GM19463 (cell line): Measurements from ENCODE around the gene BLM.
A peak's percentile ranks its signal among the peaks of the same experiment; 100 is the strongest.
"Not testable (repeated sequence)": the region's sequence is repeated elsewhere in the genome, so short reads cannot be mapped to it uniquely, and the experiment has no call there.

ENCODE experiments used
- ATAC-seq: cut with Tn5 transposase; IDR thresholded peaks from one replicate; pipeline ENCODE4 v1.9.1; 2021; ENCODE audit warnings: mild to moderate bottlenecking, moderate library complexity; ENCODE audit not compliant: unreplicated experiment

Gene BLM

GRCh38 chr15:90840157-90840855 lies 123.2 kb downstream of the BLM start:
- ATAC-seq = no peak

DNA sequence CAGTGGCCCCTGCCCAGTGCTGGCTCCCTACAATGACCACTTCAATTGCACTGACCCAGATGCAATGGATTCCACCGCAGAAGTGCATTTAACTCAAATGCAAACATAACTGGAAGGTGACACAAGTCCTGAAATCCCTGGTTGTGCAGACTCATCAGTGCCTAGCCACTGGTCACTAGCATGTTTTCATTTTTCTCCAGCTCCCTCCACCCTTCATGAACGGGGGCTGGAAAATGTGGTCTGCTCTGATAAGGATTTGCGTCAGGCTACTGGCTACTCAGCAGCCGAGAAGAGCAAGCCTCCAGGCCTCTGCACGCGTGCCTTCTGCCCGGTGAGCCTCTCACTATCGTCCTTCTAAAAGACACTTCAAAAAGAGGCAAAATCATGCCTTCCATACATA lies 123.8 kb downstream of the BLM start:
- no peak for ATAC-seq

GRCh38 chr15:90844696-90845095 lies 127.5 kb downstream of the BLM start:
- ATAC-seq = no peak

GRCh38 chr15:90845201-90845949 lies 128.2 kb downstream of the BLM start:
- ATAC-seq = peak; percentile 96

- not testable (repeated sequence) for ATAC-seq
These were observed 132.3 kb downstream of the BLM start for GRCh38 chr15:90849424-90849823.

DNA sequence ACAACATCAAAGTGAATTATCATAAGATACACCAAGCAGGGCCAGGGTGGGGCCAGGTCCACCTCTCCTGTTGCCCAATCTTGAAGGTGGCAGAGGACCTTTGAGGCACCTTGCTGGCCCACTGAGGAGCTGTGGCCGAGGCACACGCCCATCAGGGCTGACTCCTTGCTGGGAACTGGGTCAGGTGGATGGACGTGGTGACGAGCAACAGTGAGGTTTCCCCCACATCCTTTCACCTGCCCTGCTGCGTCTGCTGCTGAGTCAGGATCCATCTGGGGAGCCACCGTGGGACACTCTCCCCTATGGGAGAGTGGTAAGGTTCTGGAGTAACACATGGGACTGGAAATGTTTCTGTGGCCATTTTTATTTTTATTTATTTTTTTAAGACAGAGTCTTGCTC lies 134.0 kb downstream of the BLM start:
- ATAC-seq = no peak

DNA sequence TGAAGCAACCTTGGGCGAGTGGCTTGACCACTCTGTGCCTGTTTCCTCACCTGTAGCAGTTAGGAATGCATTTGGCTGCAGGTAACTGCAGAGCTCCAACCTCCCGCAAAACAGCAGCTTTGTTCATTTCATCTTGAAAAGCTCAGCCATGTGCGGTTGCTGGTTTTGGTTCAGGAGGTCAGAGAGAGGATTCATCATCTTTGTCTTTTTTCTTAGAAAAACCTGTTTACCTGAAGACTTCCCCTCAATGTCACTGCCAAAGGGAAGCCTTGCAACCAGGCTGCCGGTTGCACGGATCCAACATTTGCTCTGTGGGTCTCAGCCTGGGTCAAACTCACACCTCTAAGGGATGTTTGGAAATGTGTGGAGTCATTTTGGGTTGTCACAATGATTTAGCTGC lies 134.8 kb downstream of the BLM start:
- ATAC-seq = no peak

GRCh38 chr15:90855139-90855538 lies 138.0 kb downstream of the BLM start:
- ATAC-seq = no peak

DNA sequence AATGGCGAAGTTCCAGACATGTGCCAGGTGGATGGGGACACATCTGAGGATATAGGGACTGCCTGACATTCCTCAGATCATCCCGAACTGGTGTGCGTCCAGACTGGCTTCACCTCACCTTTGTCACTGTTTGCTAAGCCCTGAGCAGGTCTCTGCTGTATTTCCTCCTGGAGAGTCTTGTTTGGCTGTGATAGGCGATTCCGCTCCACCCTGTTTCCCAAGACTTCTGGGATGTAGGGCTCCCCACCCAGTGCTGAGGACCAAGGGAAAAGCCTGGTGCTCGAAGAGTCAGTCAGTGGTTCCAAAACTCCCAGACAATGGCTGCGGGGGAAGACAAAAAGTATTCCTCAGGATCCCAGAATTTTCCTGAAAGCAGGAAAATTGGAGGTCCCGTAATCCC lies 140.2 kb downstream of the BLM start:
- ATAC-seq = no peak

- ATAC-seq = no peak
These were observed 140.8 kb downstream of the BLM start for GRCh38 chr15:90857883-90858443.

- ATAC-seq = no peak
These were observed 142.3 kb downstream of the BLM start for GRCh38 chr15:90859234-90860131.

GRCh38 chr15:90860450-90860849 lies 143.3 kb downstream of the BLM start:
- ATAC-seq = no peak

GRCh38 chr15:90860942-90861675 lies 144.0 kb downstream of the BLM start:
- no peak for ATAC-seq

DNA sequence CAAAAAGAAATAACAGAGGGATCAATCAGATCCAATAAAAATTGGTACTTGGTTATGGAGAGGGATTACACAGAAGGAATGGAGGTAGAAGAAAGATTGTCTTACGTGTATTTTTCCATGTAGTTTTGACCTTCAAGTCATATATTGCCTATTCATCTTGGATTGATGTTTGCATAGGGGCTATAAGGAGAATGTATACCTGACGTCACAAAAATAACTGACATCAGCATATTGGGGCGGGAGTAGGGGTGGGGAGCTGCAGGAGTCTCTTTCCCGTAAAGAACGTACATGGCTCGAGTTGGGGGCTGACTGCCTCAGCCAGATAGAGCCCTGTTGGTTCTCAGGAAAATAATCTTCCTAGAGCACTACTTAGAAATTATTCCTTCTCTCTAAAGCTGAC lies 145.3 kb downstream of the BLM start:
- ATAC-seq = no peak

GRCh38 chr15:90862964-90863778 lies 146.0 kb downstream of the BLM start:
- ATAC-seq = no peak

DNA sequence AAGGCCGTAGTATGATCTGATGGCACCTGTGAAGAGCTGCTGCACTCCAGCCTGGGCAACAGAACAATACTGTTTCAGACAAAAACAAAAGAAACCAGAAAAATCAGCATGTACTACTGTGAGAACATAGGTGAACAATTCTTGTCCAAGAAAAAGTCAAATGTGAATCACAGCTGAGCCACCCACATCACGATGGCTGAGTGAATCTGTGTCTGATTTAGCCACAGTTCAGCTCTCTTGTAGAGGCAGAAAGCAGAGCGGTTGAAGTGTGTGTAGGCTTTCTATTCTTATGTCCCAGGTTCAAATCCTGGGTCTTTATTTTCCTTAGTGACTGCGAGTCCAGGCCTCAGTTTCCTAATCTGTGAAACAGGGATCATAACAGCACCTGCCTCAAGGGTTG lies 146.8 kb downstream of the BLM start:
- ATAC-seq = no peak

- no peak for ATAC-seq
These were observed 147.4 kb downstream of the BLM start for GRCh38 chr15:90864507-90864906.

DNA sequence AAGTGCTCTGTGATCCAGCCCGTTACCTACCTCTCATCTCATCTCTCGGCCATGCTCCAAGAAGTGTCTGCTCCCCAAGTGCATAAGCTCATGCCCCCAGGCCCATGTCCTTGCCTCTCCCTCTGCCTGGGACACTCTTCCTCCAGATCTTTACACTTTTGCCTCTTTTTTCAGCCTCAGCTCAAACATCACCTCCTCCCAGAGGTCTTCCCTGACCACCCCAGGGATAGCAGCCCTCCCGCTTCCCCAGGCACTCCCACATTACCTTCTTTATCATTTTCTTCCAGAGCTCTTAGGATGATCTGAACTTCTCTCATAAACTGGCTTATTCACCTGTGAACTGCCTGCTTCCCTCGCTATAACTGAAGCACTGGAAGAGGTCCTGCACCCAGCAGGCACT lies 148.6 kb downstream of the BLM start:
- no peak for ATAC-seq
